Smooth muscle cell (in vitro differentiated cells): ENCODE results near the gene INAFM2. TPM values are rescaled to one million over a fixed set of nuclear protein-coding genes. Genes with fewer than 3 reads are reported as not detected.

ENCODE experiments used
- DNase-seq: peaks from one replicate; lab custom pipeline; 2025; ENCODE audit not compliant: unreplicated experiment; lab: John Stamatoyannopoulos, UW
- H2AFZ ChIP-seq: fragments of 200-600 bp; sonication (generic); 2 replicates; pipeline ENCODE4 v1.6.0; 2016; ENCODE audit warnings: antibody characterized with exemption, low read depth, mild to moderate bottlenecking
- H3F3A ChIP-seq: fragments of 200-600 bp; sonication (generic); 2 replicates; pipeline ENCODE4 v1.6.0; 2017; ENCODE audit warnings: antibody characterized with exemption, low read depth
- H3K27ac ChIP-seq: fragments of 200-600 bp; sonication (generic); 2 replicates; pipeline ENCODE4 v1.5.1; 2016; ENCODE audit warnings: low read depth, mild to moderate bottlenecking
- H3K27me3 ChIP-seq: fragments of 200-600 bp; sonication (generic); 2 replicates; pipeline ENCODE4 v1.6.1; 2016; ENCODE audit warnings: low read depth, mild to moderate bottlenecking
- H3K36me3 ChIP-seq: fragments of 200-600 bp; sonication (generic); 2 replicates; pipeline ENCODE4 v1.5.1; 2016; ENCODE audit warnings: low read depth
- H3K4me1 ChIP-seq: fragments of 200-600 bp; sonication (generic); 2 replicates; pipeline ENCODE4 v1.5.1; 2016; ENCODE audit warnings: low read depth
- H3K4me2 ChIP-seq: fragments of 200-600 bp; sonication (generic); 2 replicates; pipeline ENCODE4 v1.6.0; 2016; ENCODE audit warnings: mild to moderate bottlenecking
- H3K4me3 ChIP-seq: fragments of 200-600 bp; sonication (generic); 2 replicates; pipeline ENCODE4 v1.5.1; 2016; ENCODE audit warnings: mild to moderate bottlenecking
- H3K79me2 ChIP-seq: fragments of 200-600 bp; sonication (generic); 2 replicates; pipeline ENCODE4 v1.6.0; 2016; ENCODE audit warnings: low read depth, mild to moderate bottlenecking
- H3K9ac ChIP-seq: fragments of 200-600 bp; sonication (generic); 2 replicates; pipeline ENCODE4 v1.6.0; 2016; ENCODE audit warnings: low read depth
- H3K9me3 ChIP-seq: fragments of 200-600 bp; sonication (generic); replicated peaks from 2 replicates; pipeline ENCODE4 v1.5.1; 2016; ENCODE audit warnings: low read depth
- H4K20me1 ChIP-seq: fragments of 200-600 bp; sonication (generic); 2 replicates; pipeline ENCODE4 v1.6.0; 2016; ENCODE audit warnings: low read depth
- CTCF ChIP-seq: fragments of 200-600 bp; sonication (generic); IDR thresholded peaks from 2 replicates; pipeline ENCODE4 v1.5.1; 2017; ENCODE audit warnings: borderline replicate concordance, mild to moderate bottlenecking, antibody characterized with exemption; ENCODE audit not compliant: insufficient read depth, poor library complexity, severe bottlenecking
- WGBS: methylation state at CpG from one replicate; pipeline ENCODE4 v1.1.7; 2016; ENCODE audit warnings: low lambda C conversion rate; 5-methylcytosine and 5-hydroxymethylcytosine counted together
- polyA plus RNA-seq: library from polyadenylated mRNA; unstranded; fragments of >200 nt; fragmentation: Nextera tagmentation; extraction: Ambion mirVana; gene quantifications from 2 replicates; pipeline ENCODE4 v1.2.1, GENCODE V29; 2016
- total RNA-seq: library from RNA; depleted of rRNA; stranded (reverse); fragments of >200 nt; gene quantifications from 2 replicates; pipeline ENCODE4 v1.2.3, GENCODE V29; 2014

INAFM2 gene
- total and polyA plus RNA-seq, 2 experiments from 2014 or later, result 23.9 to 28.1 TPM

- Histone ChIP-seq H3K27me3 (no peaks in the 10 kb centered on the region), H3K4me1 (peaks cover 36% of the 10 kb centered on the region)
- WGBS, result 86% methylated on average over 8 of the region's 8 CpGs
Measured at GRCh38 chr15:40332113-40332781, 8.8 kb downstream of the INAFM2 start.

GRCh38 chr15:40333922-40334492 is 10.5 kb downstream of the INAFM2 start:
- Histone ChIP-seq H3K4me1 (peaks cover 21% of the 10 kb centered on the region), H3K9ac (peak overlapping the region; percentile 7), H3K79me2 (no peaks in the 10 kb centered on the region), H3K4me3 (no peak overlapping the region), H4K20me1 (no peaks in the 10 kb centered on the region), H3K27ac (peak overlapping the region; percentile 87), H3K9me3 (no peaks in the 10 kb centered on the region), H3K36me3 (no peaks in the 10 kb centered on the region), H3F3A (peaks cover 25% of the 10 kb centered on the region), H3K27me3 (no peaks in the 10 kb centered on the region), H2AFZ (no peak overlapping the region), H3K4me2 (peak overlapping the region; percentile 67)
- no peak for TF ChIP-seq CTCF
- DNase-seq, result peak; percentile 44
- 7% methylated on average over 12 of the region's 12 CpGs for WGBS

More at GRCh38 chr15:40332113-40332781, 8.8 kb downstream of the INAFM2 start:
- Histone ChIP-seq H3K4me2 (no peak overlapping the region), H3K79me2 (no peaks in the 10 kb centered on the region), H3K36me3 (no peaks in the 10 kb centered on the region), H3K27ac (no peak overlapping the region), H3K9me3 (no peaks in the 10 kb centered on the region), H3K9ac (no peak overlapping the region), H4K20me1 (no peaks in the 10 kb centered on the region), H3F3A (peaks cover 25% of the 10 kb centered on the region), H2AFZ (no peak overlapping the region), H3K4me3 (no peak overlapping the region)
- TF ChIP-seq CTCF, result no peak
- no peak for DNase-seq

DNA sequence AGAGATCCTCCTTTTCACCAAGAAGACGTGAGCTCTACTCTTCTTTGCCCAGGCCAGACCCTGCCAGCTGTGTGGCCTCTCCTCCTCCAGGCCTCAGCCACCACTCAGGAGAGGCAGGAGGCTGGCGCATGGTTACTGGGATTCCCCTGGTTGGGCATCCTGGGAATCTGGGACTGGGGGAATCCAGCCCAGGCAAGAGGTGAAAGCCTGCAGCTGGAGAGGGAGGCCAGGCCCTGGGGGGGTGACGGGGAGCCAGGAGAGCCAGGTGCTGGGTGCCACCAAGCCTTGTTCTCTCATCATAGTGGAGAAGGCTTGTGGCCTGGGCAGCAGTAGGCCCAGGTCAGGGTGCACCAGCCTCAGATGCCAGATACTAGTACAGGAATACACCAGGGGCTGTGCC is 11.0 kb downstream of the INAFM2 start:
- 66% methylated on average over 3 of the region's 3 CpGs for WGBS
- peak overlapping the region; percentile 67 for H3K4me2 ChIP-seq
- peak overlapping the region; percentile 7 for H3K9ac ChIP-seq

More for the DNA sequence above, 11.0 kb downstream of the INAFM2 start:
- H3K9me3 ChIP-seq, result no peaks in the 10 kb centered on the region
- no peaks in the 10 kb centered on the region for H3K27me3 ChIP-seq
- peak overlapping the region; percentile 87 for H3K27ac ChIP-seq
- no peak for TF ChIP-seq CTCF
- no peak overlapping the region for H2AFZ ChIP-seq
- H3K4me3 ChIP-seq, result no peak overlapping the region
- no peaks in the 10 kb centered on the region for H3K36me3 ChIP-seq
- no peaks in the 10 kb centered on the region for H3K79me2 ChIP-seq
- no peaks in the 10 kb centered on the region for H4K20me1 ChIP-seq
- peaks cover 22% of the 10 kb centered on the region for H3F3A ChIP-seq
- H3K4me1 ChIP-seq, result peaks cover 26% of the 10 kb centered on the region
- no peak for DNase-seq
